A172 (cell line): Measurements from ENCODE around the gene PTCD3. TPM values are rescaled to one million over a fixed set of nuclear protein-coding genes. Genes with fewer than 3 reads are reported as not detected.

Experiments
- DNase-seq: peaks from one replicate; pipeline ENCODE4 v3.0.0-alpha.2; 2015; ENCODE audit warnings: low spot score
- total RNA-seq: library from RNA; depleted of rRNA; stranded (reverse); fragments of >200 nt; shearing (Covaris generic); gene quantifications from 2 replicates; pipeline ENCODE4 v1.2.3, GENCODE V29; 2014; rRNA removed

The PTCD3 gene
- total RNA-seq, 1 experiment from 2014 or later: 151 TPM

DNA sequence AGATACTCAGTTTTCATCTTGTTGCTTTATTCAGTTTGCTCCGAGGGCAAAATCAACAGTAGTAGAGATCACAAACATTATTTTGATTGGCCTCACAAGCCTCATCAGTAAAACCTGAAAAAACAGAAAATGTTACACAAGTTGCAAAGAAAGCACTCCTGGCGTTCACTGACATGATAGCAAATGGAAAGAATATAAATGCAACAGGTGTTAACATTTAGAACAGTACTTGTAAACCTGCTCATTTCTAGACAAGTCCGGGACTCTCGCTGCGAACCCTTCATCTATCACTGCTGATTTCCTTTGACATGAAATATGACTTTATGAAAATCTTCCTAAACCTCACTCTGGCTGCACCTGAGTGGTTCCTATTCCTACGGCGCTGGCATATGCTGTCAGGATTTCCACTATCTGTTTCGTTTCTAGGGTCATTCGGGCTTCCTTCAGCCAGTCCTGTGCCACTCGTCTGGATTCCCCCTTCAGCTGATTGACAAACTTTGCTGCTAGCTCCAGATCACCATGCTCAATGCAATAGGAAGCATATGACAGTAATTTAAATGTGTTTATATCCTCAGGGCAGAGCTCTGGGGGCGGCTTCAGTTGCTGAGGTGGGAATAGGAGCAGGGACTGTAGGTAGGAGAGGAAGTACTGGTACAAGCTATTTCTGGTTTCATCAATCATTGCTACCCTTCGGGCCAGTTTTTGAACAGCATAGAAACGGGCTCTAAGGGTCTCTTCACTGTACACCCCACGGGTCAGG, 38.1 kb downstream of the PTCD3 start:
- DNase-seq: no peak

DNA sequence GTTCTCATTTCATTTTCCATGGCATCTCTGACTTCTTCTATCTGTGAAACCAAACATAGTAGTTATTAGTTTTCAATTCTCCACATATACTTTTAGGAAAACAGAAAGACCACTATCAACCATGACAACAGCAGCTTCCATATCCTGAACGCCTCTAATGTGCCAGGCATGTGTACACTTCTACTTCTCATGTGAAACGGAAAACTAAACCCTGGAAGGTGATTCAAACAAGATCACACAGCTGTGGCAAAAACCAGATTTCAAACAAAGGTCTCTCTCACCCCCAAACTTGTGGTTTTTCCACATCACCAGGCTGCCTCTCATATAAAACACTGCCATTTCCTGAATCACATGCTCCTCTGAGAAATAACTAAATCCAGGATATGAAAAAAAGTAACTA, 41.8 kb downstream of the PTCD3 start:
- no peak for DNase-seq

DNA sequence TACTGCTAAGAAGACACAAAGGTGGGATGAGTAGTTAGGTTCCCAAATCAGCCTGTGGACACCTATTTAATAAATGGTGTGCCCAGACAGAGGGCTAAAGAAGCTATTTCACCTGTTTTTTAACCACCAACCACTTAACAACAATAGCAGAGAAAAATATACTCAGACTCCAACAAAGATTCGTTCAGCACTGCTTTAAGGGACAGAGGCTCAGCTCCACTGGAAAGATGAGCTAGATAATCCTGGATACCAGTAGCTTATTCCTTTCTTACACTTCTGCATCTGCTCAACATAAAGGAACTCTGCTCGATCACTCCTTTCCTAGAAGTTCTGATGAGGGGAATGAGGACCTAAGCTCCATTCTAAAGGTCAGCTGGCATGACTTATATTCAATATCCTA, 44.5 kb downstream of the PTCD3 start:
- no peak for DNase-seq

DNA sequence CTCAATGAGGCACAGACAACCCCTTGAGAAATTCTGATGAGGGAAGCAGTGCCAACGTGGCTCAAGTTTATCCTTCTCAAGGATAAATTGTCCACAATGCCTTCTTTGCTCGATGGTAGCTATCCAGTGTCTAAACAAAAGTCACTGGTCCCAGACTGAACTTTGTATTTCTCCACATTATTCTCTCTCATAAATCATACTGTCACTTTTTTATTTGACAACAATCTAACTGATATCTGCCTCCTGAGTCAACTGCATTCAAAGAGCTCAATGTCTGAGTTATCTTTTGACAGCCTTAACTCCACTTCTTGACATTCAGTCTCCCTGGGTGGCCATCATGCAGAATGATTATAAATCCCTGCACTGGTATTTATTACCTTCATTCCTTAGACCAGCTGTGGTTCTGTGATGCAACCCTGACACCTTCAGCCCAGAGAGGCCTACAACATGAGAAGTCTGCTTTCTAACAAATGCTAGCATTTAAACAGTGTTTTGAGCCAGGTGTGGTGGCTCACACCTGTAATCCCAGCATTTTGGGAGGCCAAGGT, 51.0 kb downstream of the PTCD3 start:
- DNase-seq: no peak

DNA sequence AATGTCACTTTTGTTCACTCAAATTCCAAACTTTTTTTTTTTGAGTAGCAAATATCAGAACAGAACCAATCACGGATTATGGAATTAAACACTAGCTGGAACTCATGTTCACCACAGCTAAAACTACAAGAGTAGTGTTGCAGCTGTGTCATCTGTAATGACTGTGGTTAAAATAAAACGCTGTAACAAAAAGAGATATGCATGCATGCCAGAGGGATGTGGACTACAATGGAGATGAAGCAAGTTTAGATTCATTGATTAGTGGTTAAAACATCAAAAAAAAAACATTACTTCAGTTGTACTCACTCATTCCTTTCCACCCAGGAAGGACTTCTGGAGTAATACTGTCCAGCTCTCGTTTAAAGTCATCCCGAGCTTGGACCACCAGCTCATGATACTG, 52.3 kb downstream of the PTCD3 start:
- DNase-seq: no peak

DNA sequence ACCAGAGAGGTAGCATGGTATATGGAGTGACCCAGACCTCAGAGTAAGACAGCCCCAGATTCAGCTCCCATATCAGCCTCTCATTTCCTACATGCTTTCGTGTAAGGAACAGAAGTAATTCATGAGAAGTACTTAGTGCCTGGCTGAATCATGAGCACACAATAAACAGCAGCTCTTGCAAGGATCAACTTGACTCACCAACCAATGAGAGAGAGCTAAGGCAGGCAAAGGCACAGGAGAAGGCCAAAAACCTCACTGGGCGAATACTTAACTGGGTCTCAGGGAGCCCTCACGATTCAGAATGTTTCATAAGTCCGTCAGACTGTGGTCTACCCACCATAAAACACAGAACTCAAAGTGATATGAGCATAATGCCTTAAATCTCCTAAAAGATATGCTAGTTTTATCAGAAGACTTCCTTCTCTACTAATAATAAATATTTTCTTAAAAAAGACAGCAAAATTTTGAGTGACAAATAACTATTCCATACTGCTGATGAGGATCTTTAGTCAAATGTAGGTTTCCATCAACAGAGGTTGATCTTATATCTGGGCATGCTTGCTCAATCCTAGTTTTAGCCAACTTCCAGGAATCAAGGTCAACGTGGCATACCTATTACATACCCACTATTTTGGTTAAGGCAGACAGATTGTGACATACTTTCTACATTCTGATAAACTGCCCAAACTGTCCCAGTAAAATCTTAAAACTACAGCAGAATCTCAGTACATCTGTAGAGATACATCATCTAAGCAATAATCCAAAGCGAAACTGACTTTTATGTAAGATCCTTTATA, 54.3 kb downstream of the PTCD3 start:
- no peak for DNase-seq

DNA sequence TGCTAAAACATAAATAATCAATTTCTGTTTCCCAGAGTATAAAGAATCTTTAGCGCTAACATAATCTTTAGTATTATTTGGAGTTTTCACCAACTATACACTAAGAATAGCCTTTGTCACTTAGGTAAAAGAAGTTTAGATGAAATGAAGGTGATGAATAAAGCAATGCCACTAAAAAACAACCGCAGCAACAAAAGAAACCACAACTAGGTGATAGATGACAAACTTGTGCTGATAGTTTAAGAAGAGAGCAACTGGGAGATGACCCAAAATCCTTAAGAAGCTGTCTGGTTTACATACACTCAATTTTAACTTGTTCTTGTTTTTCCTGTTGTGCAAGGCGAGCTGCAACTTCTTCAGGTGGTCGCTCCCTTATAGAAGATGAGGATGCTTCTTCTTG, 64.4 kb downstream of the PTCD3 start:
- no peak for DNase-seq

DNA sequence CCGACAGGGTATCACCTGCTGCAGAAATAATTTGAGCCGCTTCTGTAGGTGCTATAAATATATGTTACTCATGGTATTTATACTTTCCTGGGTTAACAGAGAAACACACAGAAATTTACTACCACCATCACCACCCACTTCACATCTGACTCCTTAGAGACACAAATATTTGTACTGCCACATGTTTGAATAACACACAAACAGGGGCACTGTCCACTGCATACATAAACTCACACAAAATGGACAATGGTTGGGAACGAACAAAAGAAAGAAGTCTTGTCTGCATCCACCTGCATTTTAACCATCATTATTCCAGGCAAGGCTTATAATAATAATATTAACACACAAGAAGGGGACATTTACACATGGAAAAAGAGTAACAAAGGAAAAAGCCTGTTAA, 65.3 kb downstream of the PTCD3 start:
- no peak for DNase-seq

DNA sequence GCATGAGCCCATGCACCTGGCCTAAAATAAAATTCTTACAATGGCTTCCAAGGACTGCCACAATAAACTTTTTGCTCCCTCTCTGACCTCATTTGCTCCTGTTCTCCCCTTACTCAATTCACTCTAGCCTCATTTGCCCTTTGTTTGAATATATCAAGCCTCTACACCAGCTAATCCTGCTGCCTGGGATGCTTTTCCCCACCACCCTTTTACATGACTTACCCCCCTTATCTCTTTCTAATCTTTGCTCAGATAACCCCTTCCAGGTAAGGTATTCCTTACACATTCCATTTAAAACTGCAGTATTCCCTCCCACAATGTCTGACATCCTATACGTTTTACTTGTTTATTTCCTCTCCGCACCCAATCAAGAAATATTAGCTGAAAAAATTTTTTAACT, 66.6 kb downstream of the PTCD3 start:
- DNase-seq: no peak

DNA sequence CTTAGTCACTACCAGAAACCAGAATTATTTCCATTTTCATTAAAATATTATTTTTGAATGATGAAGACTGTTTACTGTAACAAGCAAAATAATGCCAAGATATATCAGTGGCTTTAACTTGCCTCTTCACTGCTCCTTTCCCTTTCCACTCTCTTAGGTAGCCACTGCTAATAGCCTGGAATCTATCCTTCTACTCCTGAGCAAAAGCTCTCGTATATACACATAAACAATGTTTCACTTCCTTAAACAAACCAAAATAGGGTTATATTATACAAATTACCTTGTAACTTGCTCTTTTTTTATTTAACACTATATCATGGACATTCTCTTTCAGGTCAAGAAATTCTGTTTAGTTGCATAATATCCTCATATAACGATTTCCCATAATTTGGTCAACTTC, 68.4 kb downstream of the PTCD3 start:
- DNase-seq: no peak

DNA sequence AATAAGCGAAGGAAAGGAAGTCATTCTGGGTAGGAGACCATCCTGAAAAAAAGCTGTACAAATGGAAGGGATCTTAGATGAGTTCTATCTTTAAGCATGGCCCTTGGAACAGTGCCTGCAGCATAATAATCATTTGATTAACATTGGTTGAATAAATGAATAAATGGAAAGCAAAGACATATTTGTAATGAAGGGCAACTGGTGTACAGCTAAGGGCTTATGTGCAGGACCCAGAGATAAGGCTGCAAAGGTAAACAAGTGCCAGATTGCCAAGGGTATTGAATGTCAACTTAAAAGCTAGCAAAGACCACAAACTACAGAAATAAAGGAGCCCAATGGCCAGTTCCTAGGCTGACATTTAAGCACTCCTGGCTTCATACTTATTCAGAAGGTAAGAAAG, 69.8 kb downstream of the PTCD3 start:
- no peak for DNase-seq

DNA sequence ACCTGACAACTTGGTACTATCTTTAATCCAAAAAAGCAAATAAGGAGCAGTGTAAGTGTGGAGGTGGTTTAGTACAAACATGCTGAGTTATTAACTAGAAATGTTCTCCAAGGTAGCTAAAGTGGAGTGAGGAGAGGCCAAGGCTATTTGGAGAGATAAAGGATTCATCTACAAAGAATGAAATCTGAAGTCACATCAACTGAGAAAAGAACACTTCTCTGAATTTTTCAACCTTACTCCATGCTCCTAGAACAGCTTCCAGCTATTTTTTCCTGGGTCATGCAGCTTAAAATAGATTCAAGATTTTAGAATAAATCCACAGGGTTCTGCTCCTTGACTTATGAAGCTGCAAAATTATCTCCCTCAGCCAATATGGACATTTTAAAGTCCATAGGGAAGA, 70.6 kb downstream of the PTCD3 start:
- DNase-seq: no peak

DNA sequence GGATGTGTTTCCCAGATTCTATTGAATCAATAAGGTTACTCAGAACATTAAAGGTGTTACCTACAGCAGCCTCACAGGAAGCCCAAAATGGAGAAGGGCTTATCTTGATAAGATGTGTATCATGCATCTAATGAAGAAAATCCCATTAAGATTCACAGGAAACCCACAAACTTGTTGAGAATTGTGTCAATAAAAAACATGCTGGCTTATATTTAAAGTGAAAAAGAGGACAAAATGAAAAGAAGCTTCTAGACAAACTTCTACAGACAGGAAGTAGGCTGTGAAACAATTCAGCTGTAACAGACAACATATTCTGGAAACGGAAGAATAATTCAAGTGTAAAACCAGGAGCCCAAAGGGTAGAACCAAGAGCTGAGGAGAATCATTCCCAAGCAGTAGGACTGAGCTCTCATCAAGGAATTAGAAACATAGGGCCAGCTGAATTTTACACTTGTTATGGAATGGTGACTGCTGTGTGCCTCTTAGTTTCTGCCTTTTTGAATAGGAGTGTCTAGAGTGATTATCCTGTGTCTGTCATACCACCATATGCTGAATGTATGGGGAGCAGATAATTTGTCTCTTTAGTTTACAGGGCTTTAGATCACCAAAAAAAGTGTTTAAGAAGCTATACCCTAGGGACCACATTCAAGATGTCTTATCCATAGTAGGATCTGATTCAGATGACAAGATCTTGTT, 79.6 kb downstream of the PTCD3 start:
- no peak for DNase-seq

DNA sequence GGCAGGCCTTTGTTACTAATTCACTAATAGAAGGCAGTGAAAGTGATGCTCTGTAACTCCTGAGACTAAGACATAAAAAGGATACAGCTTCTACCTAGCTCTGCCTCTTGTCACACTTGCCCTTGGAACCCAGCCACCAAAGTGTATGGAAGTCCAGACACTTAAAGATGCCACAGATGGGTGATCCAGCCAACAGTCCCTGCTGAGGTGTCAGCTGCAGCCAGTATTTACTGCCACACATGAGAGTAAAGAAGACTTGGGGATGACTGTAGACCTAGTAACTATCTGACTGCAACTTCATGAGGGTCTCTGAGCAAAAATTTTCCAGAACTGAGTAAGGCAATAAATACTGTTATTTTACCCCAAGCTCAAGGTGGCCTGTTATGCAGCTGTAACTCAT, 80.4 kb downstream of the PTCD3 start:
- no peak for DNase-seq

DNA sequence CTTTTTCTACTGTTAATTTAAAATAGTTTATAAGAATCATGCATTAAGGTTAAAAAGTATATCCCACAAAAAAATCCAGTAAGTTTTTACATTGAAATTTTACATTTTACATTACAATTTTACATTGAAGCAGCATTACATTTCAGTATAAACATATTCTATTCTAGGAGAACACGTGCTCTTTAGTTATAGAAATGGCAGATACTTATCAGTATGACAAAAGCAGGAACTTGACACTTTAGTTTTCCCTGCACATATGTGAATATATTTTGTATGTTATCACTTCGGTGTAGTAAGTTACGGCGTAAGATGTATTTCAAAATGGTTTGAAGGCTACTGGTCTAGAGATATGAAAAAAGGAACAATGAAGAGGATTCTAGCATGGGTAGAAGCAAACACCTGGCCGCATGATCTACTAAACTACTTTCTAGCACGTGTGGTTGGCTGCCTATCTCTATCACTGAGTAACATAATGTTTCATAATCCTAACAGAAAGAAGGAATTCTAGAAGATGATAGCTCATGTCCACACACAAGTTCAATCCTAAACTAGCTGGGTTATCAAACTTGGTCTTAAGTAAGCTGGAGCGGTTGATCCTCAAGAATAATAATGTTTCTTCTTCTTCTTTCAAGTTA, 83.9 kb downstream of the PTCD3 start:
- DNase-seq: no peak

Other genes starting within 250 kb of the PTCD3 start
- 18.7 and 30.0 TPM in 2 replicates for gene ST3GAL5, start 217.2 kb upstream of the PTCD3 start, total RNA-seq
- gene POLR1A, start 349 bp upstream of the PTCD3 start, total RNA-seq: 29.4 and 33.1 TPM in 2 replicates
- 83.8 and 92.7 TPM in 2 replicates for gene IMMT, start 89.2 kb downstream of the PTCD3 start, total RNA-seq
- gene MRPL35, start 93.2 kb downstream of the PTCD3 start, total RNA-seq: 69.8 and 74.0 TPM in 2 replicates
- 7.8 and 10.3 TPM in 2 replicates for gene REEP1, start 231.4 kb downstream of the PTCD3 start, total RNA-seq